Activated CD4-positive, CD25-positive, alpha-beta regulatory T cell treated with anti-CD3 and anti-CD28 coated beads, Interleukin-2, amount 50 U/mL, for 24 hours (primary cell): ENCODE measurements around the gene NARS2.
A peak's percentile ranks its signal among the peaks of the same experiment; 100 is the strongest.
"Not testable (repeated sequence)": the region's sequence is repeated elsewhere in the genome, so short reads cannot be mapped to it uniquely, and the experiment has no call there.

Experiments
- ATAC-seq, 2 donors: fragments of 150-1000 bp; cut with Tn5 transposase; one replicate each; pipeline ENCODE4 v1.10.0; 2021; ENCODE audit warnings: mild to moderate bottlenecking in 1 of 2, moderate library complexity in 1 of 2

Gene NARS2, protein sequence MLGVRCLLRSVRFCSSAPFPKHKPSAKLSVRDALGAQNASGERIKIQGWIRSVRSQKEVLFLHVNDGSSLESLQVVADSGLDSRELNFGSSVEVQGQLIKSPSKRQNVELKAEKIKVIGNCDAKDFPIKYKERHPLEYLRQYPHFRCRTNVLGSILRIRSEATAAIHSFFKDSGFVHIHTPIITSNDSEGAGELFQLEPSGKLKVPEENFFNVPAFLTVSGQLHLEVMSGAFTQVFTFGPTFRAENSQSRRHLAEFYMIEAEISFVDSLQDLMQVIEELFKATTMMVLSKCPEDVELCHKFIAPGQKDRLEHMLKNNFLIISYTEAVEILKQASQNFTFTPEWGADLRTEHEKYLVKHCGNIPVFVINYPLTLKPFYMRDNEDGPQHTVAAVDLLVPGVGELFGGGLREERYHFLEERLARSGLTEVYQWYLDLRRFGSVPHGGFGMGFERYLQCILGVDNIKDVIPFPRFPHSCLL

DNA sequence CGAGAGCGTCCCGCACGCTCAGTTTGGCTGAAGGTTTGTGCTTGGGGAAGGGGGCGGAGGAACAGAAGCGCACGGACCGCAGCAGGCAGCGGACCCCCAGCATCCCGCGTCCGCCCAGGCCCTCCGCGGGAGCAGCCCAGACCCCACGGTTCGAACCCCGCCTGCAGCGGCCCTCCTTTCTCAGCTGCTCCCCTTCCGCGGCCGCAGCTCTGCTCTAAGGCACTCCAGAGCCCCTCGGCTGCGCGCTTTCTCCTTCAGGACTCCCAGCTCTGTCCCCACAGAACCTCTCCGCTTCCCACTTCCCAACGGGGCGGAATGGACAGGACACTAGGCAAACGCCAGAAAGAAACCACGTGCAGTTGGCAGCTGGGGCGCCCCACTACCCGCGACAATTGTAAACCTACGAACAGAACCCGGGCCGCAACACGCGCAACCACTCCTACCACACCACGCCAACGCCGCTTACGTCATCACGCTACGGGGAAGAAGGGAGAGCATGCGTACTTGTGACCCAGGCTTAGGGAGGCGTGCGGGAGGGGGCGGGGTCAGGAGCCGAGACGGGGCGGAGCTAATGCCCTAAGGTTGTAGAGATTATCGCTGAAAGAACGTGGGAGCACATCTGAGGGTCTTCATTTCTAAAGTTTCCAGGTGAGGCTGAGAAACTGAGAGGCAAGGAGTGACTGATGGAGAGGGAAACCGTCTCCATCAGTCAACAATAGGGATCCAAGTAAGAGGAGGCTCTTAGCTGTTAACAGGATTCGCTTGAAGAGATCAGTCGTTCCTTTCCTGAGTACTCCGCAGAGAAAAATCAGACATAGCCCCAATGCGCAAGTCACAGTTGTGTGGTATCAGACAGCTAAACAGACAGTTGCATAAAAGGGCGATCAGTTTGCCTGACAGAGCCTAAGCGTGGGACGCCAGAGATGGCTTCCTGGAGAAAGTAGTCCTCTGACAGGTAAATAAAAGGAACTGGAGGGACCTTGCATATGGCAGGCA, at the start of gene NARS2:
Gene NARS2 (minus strand): TSS at position 479 of the 996 bp plus-strand sequence. CDS start 376 bp downstream, at position 103.
- peak; percentile 92 to 94 for ATAC-seq

DNA sequence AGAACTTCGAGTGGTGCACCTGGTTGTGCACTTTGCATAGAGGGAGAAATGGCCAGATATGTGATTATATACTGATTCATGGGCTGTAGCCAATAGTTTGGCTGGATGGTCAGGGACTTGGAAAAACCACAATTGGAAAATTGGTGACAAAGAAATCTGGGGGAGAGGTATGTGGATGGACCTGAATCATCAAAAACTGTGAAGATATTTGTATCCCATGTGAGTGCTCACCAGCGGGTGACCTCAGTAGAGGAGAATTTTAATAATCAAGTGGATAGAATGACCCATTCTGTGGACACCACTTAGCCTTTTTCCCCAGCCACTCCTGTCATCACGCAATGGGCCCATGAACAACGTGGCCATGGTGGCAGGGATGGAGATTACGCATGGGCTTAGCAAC, 48.0 kb upstream of the NARS2 start:
- no peak for ATAC-seq

DNA sequence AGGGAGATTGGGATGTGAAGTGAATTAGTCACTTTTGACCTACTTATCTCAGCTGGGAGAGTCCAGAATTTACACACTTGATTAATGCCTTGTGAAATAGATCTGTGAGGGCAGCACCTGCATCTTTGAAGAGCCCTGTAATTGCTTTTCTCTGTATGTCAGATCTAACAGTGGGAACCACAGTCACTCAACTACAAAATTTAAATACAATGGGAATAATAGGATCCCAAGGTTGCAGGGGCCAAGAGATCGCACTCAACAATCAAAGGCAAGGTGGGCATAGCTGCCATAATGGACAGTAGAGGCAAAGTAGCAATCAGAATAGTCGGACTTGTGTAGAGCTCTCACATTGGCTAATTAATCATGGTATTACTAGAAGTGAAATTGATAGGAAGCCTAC, 45.5 kb upstream of the NARS2 start:
- ATAC-seq, result no peak

DNA sequence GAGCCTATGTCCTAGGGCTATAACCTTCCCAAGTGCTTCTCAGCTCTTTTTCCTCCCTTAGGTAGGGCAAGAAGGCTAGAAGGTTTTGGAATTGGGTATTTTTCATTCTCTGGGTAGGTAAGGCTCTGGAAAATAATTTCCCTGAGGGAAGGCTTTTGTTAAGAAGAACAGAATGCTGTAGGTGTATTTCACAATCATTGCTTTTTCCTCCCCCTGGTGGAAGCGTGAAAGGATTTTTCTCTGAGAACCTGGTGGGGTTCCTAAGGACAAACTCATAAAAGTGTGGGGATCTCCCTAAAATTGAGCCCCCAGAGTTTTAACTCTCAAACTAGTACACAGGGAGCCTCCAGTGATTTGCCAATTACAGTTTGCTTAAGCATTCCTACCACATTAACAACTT, 41.1 kb upstream of the NARS2 start:
- ATAC-seq, result no peak

DNA sequence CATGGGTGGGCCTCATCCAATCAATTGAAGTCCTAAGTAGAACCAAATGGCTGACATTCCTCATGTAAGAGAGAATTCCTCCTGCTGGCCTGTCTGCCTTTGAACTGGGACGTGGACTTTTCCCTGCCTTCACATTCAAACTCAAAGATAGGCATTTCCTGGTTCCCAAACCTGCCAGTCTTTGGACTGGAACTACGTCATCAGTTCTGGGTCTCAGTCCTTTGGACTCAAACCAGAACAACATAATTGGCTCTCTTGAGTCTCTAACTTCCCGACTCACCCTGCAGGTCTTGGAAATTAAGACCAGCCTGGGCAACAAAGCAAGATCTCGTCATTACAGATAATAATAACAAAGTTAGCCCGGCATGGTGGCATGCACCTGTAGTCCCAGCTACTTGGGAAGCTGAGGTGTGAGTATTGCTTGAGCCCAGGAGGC, 38.7 kb upstream of the NARS2 start:
- ATAC-seq, result no peak

DNA sequence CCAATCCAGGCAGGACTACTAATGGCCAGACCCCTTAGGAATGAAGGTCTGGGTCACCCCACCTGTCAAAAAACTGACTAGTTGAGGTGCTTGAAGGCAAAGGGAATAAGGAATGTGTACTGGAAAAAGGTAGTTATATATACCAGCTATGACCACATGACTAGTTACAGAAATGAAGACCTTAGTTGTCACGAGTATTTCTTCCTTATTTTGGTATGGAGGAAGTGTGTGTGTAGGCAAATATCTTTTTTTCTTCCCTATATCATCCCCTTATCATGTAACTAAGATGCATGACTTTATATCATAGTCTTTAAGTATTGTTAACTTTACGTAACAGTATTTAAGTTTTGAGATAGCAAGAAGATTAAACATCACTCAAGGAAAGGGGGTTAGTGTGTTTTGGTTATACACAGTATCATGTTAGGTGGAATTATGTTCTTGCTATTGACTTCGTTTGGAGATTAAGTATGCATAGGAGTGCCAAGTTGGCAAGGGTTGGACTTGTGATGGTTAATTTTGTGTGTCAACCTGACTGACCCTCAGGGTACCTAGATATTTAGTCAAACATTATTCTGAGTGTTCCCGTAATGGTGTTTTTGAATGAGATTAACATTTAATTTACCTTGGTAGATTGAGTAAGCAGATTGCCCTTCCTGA, 38.2 kb upstream of the NARS2 start:
- ATAC-seq, result no peak

DNA sequence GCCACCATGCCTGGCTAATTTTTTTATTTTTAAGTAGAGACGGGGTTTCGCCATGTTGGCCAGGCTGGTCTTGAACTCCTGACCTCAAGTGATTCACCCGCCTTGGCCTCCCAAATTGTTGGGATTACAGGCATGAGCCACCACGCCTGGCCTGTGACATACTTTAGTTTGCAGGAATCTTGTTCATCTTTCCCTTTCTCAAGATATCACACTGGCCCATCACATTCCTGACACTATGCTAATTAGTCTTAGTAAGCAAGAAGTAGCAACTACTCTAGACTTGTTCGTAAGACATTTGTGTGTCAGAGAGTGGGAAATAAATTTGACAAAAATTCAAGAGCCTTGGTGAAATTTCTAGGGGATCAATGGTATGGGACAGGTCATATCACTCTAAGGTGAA, 34.7 kb upstream of the NARS2 start:
- ATAC-seq, result not testable (repeated sequence)

DNA sequence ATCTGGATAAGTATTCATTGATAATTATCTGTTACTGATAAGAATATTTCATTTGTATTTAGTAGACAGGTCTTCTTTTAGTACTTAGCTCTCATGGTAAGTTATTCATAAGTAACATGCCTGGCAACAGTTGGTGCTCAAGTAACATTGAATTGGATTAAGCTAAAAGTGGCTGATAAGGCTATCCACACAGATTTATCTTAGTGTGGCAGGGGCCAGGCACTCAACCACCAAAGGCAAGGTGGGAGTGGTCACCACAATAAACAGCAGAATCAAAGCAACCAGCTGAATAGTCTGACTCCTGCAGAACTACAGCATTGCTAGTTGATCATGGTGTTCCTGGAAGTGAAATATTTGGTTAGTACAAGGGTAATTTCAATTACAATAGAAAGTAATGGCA, 33.0 kb upstream of the NARS2 start:
- no peak for ATAC-seq

DNA sequence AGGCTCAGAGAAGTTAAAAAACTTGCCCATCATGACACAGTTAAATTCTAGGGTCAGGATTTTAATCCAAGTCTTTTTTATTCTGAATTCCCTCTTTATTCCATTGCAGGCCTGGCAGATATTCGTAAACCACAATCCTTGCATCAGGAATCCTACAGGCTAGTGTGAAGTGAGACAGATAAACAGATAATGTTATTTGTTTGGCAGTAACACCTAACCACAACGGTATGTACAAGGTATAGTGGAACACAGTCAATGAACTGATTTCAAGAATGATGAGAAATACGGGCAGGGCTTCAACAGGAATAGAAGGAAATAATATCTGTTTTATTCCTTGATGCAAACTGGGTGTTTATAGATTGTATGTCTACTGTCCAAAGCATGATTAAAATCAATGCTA, 32.0 kb upstream of the NARS2 start:
- no peak for ATAC-seq

DNA sequence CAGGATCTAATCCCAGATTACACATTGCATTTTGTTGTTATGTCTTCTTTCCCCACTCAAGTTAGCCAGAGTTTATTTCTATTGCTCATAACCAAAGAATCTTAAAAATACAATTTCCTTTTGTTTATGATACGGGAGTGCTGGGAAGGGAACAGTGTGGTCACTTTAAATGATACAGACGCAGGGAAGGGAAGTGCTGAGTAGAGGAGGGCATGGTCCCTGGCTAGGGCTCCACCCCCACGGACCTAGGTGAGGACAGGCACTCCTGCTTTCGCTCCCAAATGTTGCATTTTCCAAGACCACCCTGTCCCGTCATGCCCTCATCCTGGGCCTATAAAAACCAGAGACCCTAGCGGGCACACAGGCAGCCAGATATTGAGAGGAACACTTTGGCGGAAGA, 30.6 kb upstream of the NARS2 start:
- ATAC-seq, result no peak

DNA sequence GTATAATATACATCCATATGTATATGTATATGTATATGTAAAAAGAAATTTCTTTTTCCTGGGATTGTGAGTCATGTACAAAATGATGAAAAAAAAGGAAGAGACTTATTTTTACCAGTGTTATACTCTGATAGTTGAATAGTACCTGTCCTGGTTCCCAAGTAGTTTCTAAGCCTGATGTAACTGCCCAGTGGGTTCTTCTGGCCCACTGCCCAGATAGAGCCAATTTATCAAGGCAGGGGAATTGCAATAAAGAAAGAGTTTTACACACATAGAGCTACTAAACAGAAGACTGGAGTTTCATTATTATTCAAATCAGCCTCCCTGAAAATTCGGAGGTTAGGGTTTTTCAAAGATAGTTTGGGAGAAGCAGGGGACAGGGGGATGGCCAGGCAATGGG, 29.1 kb upstream of the NARS2 start:
- ATAC-seq, result no peak

DNA sequence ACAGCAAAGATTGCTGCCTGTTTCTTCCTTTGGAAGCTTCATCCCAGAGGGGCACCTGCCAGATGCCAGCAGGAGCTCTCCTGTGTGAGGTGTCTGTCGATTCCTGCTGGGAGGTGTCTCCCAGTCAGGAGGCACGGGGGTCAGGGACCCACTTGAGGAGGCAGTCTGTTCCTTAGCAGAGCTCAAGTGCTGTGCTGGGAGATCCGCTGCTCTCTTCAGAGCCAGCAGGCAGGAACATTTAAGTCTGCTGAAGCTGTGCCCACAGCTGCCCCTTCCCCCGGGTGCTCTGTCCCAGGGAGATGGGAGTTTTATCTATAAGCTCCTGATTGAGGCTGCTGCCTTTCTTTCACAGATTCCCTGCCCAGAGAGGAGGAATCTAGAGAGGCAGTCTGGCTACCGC, 28.1 kb upstream of the NARS2 start:
- not testable (repeated sequence) for ATAC-seq

DNA sequence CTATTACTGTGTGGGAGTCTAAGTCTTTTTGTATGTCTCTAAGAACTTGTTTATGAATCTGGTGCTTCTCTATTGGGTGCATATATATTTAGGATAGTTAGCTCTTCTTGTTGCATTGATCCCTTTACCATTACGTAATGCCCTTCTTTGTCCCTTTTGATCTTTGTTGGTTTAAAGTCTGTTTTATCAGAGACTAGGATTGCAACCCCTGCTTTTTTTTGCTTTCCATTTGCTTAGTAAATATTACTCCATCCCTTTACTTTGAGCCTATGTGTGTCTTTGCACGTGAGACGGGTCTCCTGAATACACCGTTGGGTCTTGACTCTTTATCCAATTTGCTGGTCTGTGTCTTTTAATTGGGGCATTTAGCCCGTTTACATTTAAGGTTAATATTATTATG, 26.4 kb upstream of the NARS2 start:
- ATAC-seq, result not testable (repeated sequence)

DNA sequence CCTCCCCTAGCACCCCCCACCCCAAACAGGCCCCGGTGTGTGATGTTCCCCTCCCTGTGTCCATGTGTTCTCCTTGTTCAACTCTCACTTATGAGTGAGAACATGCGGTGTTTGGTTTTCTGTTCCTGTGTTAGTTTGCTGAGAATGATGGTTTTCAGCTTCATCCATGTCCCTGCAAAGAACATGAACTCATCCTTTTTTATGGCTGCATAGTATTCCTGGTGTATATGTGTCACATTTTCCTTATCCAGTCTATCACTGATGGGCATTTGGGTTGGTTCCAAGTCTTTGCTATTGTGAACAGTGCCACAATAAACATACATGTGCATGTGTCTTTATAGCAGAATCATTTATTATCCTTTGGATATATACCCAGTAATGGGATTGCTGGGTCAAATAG, 22.9 kb upstream of the NARS2 start:
- ATAC-seq, result not testable (repeated sequence)

DNA sequence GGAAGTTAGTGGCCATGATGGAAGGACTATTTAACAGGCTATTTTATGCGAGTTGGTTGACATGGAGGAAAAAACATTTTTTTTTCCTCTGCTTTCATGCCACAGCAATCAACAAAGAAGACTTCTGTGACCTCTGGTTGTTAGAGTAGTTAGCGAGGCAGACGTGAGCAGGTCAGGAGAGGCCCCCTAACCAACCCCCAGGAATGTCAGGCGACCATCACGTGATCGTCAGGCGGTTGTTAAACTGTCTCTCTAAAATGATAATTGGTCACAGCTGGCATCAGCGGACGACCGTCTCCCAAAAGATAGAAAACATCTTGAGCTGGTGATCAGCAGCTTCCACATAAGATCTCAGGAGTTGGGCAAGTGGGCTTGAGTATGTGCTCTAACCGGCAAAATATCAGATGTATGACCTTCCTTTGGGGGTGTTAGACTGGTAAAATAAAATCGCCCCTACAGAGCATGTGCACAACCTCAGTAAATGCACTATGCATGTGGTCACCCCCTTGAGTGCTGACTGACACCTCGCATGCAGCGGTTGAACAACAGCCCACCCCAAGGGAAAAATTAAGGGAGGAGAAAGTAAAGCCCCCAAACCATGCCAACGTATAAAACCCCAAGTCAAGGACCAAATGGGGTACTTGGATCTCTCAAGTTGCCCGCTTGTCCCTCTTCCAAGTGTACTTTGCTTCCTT, 20.9 kb upstream of the NARS2 start:
- no peak for ATAC-seq

DNA sequence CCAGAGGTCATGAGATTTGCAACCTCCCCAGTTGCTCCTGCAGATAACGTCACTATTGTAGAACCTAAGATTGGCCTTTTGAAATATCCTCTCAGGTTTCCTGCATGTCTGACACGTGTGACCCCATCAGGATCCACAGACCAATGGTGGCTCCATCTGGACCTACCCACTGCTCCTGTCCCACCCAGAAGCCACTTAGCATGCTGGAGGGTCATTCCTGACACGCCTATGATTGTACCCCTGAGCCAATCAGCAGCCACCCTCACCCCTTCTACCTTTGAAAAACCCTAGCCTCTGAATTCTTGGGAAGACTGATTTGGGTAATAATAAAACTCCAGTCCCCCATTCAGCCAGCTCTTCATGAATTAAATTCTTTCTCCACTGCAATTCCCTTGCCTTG, 20.1 kb upstream of the NARS2 start:
- no peak for ATAC-seq

DNA sequence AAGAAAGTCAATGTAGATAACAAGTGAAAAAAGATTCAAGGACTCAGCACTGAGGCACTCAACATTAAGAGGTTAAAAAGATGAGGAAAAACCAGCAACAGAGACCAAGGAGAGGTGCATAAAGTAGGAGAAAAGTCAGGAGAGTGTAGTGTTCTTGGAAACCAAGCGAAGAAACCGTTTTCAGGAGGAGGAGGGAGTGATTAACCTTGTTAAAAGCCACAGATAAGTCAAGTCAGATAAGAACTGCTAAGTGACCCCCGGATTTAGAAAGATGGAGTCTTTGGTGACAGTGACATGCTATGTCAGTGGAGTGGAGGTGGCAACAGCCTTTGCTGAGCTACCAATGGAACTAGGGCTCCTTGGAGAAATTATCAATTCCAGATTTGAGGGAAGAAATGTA, 13.9 kb upstream of the NARS2 start:
- ATAC-seq, result no peak

DNA sequence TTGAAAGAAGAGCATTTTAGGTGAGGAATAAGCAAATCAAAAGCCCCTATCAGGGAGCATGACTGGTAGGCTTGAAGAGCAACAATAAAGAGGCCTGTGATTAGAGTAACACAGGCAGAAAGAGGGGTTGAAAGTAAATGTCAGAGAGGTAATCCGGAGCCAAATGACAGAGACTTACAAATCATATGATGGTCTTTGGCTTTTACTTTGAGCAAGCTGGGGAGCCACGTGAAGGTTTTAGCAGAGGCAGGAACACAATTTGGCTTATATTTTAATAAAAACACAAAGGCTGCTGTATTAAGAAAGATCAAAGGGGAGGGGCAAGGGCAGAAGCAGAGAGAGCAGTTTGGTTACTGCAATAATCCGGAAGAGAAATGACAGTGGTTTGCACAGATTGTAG, 12.8 kb upstream of the NARS2 start:
- ATAC-seq, result no peak

DNA sequence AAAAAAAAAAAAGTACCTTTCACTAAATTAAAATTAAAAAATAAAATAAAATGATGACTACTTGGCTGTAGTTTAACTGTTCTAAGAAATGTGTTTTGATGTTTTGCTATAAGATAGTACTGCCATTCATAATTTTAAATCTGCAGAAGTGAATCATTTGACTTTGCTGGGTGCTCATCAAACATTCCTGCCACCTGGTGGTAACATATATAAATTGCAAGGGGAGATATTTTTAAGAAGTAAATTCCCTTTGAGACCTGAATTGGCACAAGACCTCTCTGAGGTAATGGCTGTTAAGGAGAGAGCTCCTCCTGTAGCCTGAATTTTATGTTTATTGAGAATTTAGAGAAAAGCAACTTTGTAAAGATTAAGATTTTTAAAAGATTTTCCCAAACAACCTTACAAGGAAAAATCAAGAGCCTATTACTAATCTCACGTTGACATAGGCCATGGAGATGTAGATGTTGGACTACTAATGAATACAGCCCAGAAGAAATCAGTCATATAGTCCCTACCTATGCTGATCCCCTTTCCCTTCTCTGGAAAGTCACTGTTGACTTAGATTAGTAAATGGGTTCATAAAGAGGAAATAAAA, 11.9 kb upstream of the NARS2 start:
- no peak for ATAC-seq

DNA sequence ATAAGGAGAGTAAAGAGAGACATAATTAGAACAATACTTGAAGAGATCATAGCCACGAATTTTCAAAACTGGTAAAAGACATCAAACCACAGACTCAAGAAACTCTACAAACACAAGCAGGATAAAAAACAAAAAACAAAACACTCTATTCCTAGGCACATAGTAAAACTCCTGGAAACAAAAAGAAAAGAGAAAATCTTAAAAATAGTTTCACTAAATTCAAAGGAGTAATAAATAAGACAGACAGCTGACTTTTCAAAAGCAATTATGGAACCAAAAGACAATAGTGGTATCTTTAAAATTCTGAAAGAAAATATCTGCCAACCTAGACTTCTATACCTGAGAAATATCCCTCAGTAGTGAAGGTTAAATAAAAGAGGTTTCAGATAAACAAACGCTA, 9.2 kb upstream of the NARS2 start:
- ATAC-seq, result no peak

DNA sequence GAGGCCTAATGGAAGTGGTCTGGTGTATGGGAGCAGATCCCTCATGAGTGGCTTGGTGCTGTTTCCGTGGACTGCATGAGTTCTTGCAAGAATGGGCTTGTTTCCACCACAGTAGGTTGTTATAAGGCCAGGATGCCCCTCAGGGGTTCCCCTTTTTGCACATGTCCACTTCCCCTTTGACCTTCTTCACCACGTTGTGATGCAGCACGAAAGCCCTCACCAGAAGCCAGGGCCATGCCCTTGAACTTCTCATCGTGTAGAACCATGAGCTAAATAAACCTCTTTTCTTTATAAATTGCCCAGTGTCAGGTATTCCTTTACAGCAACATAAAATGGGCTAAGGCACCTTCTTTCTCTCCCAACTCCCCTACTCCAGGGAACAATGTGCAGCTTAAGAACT, 2.8 kb upstream of the NARS2 start:
- no peak for ATAC-seq

DNA sequence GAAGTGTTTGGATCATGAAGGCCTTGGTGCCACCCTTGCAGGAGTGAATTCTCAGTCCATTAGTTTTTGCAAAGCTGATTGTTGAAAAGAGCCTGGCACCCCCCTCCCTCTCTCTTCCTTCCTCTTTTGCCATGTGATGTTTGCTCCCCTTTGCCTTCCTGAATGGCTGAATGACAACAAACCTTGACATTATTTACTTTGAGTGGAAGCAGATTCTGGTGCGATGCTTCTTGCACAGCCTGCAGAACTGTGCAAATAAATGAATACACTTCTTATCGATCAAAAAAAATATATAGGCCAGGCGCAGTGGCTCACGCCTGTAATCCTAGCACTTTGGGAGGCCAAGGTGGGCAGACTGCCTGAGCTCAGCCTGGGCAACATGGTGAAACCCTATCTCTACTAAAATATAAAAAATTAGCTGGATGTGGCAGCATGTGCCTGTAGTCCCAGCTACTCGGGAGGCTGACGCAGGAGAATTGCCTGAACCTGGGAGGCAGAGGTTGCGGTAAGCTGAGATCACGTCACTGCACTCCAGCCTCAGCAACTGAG, 2.0 kb upstream of the NARS2 start:
- ATAC-seq, result no peak
